AG09319 (cell line): ENCODE data around the gene PRMT6.

Experiments
- DNase-seq: peaks from one replicate; pipeline ENCODE4 v3.0.0-alpha.2; 2010; ENCODE audit warnings: low read depth; ENCODE audit errors: extremely low read depth
- CTCF ChIP-seq: IDR thresholded peaks from 2 replicates; pipeline ENCODE4 v1.5.1; 2011; ENCODE audit warnings: low read depth, mild to moderate bottlenecking, inconsistent platforms, low read length, moderate library complexity

PRMT6 gene

DNA sequence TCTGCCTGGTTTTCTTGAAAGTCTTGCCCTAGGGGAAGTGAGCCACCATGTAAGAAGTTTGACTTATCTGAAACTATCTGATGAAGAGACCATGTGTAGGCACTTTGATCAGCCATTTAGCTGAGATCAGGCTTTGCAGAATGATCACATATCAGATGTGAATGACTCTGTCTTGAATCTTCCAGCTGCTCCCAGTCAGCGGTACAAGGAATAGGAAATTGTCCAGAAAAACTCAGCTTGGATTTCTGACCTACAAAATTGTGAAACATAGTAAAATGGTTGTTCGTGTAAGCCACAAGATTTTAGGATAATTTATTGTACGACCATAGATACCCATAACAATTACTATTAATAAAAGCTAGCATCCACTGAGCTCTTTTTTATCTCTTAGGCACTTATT lies 42.5 kb downstream of the PRMT6 start:
- DNase-seq: no peak
- TF ChIP-seq CTCF: no peak

GRCh38 chr1:107100331-107100984 lies 44.0 kb downstream of the PRMT6 start:
- DNase-seq: no peak
- TF ChIP-seq CTCF: no peak

DNA sequence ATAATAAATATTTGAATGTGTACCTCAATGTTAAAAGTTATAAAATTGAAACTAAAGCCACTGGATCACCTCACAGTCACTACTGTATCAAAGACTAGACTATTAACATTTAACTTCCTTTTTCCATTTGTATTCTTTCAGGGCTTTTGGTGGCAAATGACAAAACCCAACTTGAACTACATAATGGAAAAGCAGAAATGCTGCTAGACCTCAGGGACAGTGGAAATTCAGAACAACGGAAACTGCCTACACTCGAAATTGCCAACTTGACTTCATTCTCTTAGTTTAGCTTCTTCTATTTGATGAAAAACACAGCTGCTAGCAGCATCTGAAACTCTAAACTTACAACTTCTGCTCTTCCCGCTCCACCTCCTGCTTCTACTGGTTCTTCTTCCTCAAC lies 49.4 kb downstream of the PRMT6 start:
- TF ChIP-seq CTCF: no peak
- DNase-seq: no peak
